ENCODE measurements around the gene SLC6A18. TPM values are rescaled to one million over a fixed set of nuclear protein-coding genes. Genes with fewer than 3 reads are reported as not detected.
"Not testable (repeated sequence)": the region's sequence is repeated elsewhere in the genome, so short reads cannot be mapped to it uniquely, and the experiment has no call there.

Gene SLC6A18
- total RNA-seq, 2 experiments from 2014 or later, result not detected

DNA sequence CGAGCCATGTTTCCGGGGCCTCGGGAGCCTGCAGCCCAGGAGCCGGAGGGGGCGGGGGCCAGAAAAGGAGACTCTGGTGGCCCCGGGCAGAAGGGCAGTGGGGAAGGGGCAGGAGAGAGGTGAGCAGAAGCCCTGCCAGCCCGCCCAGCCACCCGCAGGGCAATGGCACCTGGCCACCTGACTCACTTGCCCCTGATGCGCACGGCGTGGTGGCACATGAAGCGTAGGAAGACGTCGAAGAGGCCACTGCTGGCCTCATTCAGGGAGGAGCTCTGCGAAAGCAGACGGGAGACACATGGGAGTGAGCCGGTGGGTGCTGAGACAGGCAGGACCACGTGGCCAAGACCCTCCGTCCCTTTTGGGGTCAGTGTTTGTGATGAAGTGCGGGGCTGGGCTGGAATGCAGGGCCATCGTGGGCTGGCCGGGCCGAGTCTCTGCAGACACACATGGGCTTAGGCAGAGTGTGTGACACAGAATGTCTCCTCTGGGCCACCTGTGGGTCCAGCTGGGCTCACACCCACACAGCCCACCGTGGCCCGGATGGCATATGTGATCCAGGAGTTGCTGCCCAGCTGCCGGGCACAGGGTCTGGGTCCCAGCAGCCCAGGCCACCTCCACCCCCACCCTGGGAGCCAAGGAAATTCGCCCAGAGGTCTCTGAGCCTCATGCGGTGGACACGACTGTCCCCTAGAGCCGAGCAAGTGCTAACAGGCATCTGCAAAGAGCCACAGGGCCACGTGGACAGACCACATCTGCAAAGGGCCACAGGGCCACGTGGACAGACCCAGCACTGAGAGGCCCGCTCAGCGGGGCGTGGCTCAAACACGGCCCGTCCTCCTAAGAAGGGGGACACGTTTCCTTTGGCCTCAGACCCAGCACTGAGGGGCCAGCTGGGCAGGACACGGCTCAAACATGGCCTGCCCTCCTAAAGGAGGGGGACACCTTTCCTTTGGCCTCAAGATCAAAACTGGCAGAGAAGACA, 46.0 kb downstream of the SLC6A18 start:
- POLR2A ChIA-PET, result no interaction called here
- Mint-ChIP-seq H3K36me3 (ENCODE audit: low read depth) (peaks cover 17% of the 10 kb centered on the region), H3K27me3 (no peaks in the 10 kb centered on the region), H3K4me3 (no peak overlapping the region), H3K9me3 (ENCODE audit: low read depth) (no peaks in the 10 kb centered on the region), H3K4me1 (peaks cover 11% of the 10 kb centered on the region), H3K27ac (no peak overlapping the region)
- ATAC-seq, result no peak
- intact Hi-C loops (cut with DNase I, micrococcal nuclease), result no loop called here
- CTCF ChIA-PET, result no interaction called here
- DNase-seq, result no peak

DNA sequence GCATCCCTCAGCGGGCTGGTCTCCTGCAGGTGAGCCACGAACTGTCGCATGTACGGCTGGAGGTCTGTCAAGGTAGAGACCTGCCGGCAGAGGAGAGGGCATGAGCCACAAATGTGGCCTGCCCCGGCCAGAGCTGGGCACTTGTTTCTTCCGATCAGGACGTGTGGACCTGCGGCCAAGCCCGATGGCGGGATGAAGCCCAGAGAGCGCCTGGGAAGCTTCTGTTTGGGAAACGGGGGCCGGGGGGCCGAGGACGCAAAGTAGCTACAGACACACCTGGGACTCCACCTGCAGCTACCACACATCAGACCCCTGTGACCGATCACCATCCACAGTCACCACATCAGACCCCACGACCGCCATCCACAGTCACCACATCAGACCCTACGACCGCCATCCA, 47.0 kb downstream of the SLC6A18 start:
- intact Hi-C loops (cut with DNase I, micrococcal nuclease), result no loop called here
- no peak for ATAC-seq
- Mint-ChIP-seq H3K27me3 (no peaks in the 10 kb centered on the region), H3K36me3 (ENCODE audit: low read depth) (peaks cover 16% of the 10 kb centered on the region), H3K27ac (no peak overlapping the region), H3K4me3 (no peak overlapping the region), H3K9me3 (ENCODE audit: low read depth) (no peaks in the 10 kb centered on the region), H3K4me1 (peaks cover 11% of the 10 kb centered on the region)
- ChIA-PET POLR2A (no interaction called here), CTCF (no interaction called here)
- DNase-seq, result no peak

DNA sequence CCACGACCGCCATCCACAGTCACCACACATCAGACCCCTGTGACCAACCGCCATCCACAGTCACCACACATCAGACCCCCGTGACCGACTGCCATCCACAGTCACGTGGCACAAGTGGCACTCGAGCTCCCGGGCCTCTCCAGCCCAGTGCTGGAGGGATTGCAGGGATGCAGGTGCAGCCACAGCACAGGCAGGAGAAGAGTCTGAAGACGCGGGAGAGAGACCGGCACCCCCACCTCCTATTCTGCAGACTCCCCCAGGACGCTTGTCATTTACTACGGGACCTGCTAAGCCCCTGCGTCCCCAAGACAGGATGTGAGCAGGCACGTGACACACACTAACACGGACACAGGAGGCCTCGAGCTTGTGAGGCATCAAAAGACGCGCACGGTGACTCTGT, 48.6 kb downstream of the SLC6A18 start:
- POLR2A ChIA-PET, result no interaction called here
- ATAC-seq (no peak), DNase-seq (no peak)
- CTCF ChIA-PET, result no interaction called here
- Mint-ChIP-seq H3K36me3 (ENCODE audit: low read depth) (peaks cover 15% of the 10 kb centered on the region), H3K9me3 (ENCODE audit: low read depth) (no peaks in the 10 kb centered on the region), H3K4me3 (no peak overlapping the region), H3K4me1 (peaks cover 5% of the 10 kb centered on the region), H3K27me3 (no peaks in the 10 kb centered on the region), H3K27ac (no peak overlapping the region)
- intact Hi-C loops (cut with DNase I, micrococcal nuclease), result no loop called here

DNA sequence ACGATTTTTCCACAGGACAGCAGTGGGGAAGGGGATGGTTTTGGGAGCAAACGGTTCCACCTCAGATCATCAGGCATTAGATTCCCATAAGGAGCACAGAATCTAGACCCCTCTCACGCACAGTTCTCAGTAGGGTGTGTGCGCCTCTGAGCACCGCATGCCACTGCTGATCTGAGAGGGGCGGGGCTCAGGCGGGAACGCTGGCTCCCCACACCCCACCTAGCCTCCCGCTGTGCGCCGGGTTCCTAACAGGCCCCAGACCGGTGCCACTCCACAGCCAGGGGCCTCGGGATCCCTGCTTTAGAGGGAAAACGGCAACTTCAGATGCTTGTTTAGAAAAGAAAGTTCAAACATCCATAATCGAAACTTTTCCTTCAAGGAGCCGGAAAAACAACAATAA, 49.3 kb downstream of the SLC6A18 start:
- POLR2A ChIA-PET, result no interaction called here
- DNase-seq, result no peak
- no peaks in the 10 kb centered on the region for H3K9me3 Mint-ChIP-seq (ENCODE audit: low read depth)
- H3K27me3 Mint-ChIP-seq, result no peaks in the 10 kb centered on the region
- peaks cover 16% of the 10 kb centered on the region for H3K36me3 Mint-ChIP-seq (ENCODE audit: low read depth)
- H3K27ac Mint-ChIP-seq, result no peak overlapping the region
- intact Hi-C loops (cut with DNase I, micrococcal nuclease), result no loop called here
- CTCF ChIA-PET, result no interaction called here
- no peak overlapping the region for H3K4me3 Mint-ChIP-seq
- no peak for ATAC-seq
- no peaks in the 10 kb centered on the region for H3K4me1 Mint-ChIP-seq

DNA sequence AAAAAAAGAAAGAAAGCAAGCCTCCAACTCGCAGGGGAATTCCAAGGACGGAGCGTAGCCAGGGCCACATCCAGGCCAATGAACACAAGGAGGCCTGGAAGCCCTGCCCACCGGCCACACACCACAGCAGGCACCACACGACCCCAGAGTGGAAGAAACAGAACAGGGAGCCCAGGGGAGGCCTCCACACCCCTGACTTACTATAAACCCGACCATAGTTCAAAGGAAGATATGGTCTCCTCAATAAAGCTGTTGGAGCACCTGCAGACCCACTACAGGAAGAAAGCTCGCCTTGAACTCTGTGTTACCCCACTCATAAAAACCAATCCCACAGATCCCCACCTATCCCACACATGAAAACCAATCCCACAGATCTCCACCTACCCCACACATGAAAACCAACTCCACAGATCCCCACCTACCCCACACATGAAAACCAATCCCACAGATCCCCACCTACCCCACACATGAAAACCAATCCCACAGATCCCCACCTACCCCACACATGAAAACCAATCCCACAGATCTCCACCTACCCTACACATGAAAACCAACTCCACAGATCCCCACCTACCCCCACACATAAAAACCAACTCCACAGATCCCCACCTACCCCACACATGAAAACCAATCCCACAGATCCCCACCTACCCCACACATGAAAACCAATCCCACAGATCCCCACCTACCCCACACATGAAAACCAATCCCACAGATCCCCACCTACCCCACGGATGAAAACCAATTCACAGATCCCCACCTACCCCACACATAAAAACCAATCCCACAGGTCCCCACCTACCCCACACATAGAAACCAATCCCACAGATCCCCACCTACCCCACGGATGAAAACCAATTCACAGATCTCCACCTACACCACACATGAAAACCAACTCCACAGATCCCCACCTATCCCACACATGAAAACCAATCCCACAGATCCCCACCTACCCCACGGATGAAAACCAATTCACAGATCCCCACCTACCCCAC, 50.5 kb downstream of the SLC6A18 start:
- POLR2A ChIA-PET; DNase-seq; intact Hi-C loops (cut with DNase I, micrococcal nuclease); ATAC-seq; H3K27ac Mint-ChIP-seq; H3K4me1 Mint-ChIP-seq; H3K4me3 Mint-ChIP-seq; H3K9me3 Mint-ChIP-seq (ENCODE audit: low read depth); CTCF ChIA-PET; H3K27me3 Mint-ChIP-seq: not testable (repeated sequence)
- H3K36me3 Mint-ChIP-seq (ENCODE audit: low read depth), result peaks cover 12% of the 10 kb centered on the region

DNA sequence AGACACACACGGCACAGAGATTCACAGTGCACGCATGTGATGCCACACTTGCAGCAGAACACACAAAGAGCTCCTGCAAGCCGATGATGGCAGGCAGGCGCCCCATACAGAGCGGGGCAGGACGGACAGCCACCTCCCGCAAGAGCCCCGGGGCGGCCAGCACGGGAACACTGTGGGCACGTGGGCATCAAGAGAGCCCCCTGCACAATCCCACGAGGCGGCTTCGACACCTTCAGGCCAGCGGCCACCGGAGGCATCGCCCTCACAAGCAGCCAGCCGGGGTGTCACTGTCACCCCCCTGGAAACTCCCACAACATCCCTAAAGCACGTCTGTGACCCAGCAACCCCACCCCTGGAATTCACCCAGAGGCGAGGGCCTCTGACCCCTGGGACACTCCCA, 51.7 kb downstream of the SLC6A18 start:
- no peaks in the 10 kb centered on the region for H3K27me3 Mint-ChIP-seq
- no peak for ATAC-seq
- POLR2A ChIA-PET, result no interaction called here
- no peak overlapping the region for H3K4me3 Mint-ChIP-seq
- no peak overlapping the region for H3K27ac Mint-ChIP-seq
- no peaks in the 10 kb centered on the region for H3K4me1 Mint-ChIP-seq
- peaks cover 12% of the 10 kb centered on the region for H3K36me3 Mint-ChIP-seq (ENCODE audit: low read depth)
- DNase-seq, result no peak
- CTCF ChIA-PET, result no interaction called here
- intact Hi-C loops (cut with DNase I, micrococcal nuclease), result no loop called here
- H3K9me3 Mint-ChIP-seq (ENCODE audit: low read depth), result no peaks in the 10 kb centered on the region

DNA sequence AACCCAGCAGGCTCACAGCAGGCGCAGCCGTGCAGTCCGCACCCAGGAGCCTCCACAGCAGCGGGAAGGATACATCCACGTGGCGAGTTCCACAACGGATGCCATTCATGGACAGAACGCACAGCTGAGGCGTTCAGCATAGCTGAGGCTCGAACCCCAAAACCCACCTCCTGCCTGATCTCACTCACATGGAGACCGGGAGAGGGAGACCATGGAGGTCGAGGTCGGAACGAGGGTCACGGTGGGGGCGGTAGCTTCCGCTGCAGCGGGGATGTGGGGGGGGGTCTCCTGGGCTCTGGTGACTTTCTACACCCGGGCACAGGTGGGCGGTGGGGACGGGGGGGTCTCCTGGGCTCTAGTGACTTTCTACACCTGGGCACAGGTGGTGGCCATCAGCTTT, 52.1 kb downstream of the SLC6A18 start:
- intact Hi-C loops (cut with DNase I, micrococcal nuclease), result no loop called here
- DNase-seq (no peak), ATAC-seq (no peak)
- ChIA-PET POLR2A (no interaction called here), CTCF (no interaction called here)
- H3K9me3 Mint-ChIP-seq (ENCODE audit: low read depth), result no peaks in the 10 kb centered on the region
- no peaks in the 10 kb centered on the region for H3K27me3 Mint-ChIP-seq
- H3K4me3 Mint-ChIP-seq, result no peak overlapping the region
- no peak overlapping the region for H3K27ac Mint-ChIP-seq
- no peaks in the 10 kb centered on the region for H3K4me1 Mint-ChIP-seq
- H3K36me3 Mint-ChIP-seq (ENCODE audit: low read depth), result peaks cover 12% of the 10 kb centered on the region

DNA sequence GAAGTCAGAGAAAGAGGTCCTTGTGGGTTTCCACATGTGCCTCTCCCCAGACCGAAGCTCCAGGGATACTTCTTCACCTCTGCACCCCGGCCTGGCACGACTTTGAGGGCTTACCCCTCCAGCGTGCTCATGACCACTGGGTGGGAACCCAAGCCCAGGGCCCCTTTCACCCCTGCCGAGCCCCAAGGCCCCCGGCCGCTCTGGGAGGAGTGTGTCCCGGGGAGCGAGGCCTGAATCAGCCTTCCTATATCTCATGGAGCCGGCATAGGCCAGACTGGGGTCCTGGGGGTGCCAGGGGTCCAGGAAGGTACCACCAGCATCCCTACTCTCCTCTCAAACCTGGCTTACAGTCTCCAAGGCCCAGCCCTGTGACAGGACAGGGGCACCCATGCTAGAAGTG, 52.6 kb downstream of the SLC6A18 start:
- POLR2A ChIA-PET, result no interaction called here
- intact Hi-C loops (cut with DNase I, micrococcal nuclease), result no loop called here
- H3K4me3 Mint-ChIP-seq, result no peak overlapping the region
- H3K36me3 Mint-ChIP-seq (ENCODE audit: low read depth), result peaks cover 12% of the 10 kb centered on the region
- H3K4me1 Mint-ChIP-seq, result no peaks in the 10 kb centered on the region
- CTCF ChIA-PET, result no interaction called here
- no peaks in the 10 kb centered on the region for H3K27me3 Mint-ChIP-seq
- H3K9me3 Mint-ChIP-seq (ENCODE audit: low read depth), result no peaks in the 10 kb centered on the region
- ATAC-seq (no peak), DNase-seq (no peak)
- H3K27ac Mint-ChIP-seq, result no peak overlapping the region

DNA sequence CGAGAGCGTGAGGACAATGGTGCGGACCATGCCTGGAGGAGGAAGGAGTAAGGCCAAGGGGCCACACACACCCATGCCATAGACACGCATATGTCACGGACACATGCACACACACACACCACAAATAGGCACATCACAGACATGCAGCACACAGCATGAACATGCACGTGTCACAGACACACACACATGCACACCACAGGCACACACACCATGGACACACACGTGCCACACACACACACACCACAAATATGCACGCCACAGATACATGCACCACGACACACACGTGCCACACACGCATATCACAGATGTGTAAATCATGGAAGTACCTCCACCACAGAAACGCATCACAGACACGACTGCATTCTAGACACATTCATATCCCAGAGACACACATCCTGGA, 53.0 kb downstream of the SLC6A18 start:
- Mint-ChIP-seq H3K4me3 (no peak overlapping the region), H3K4me1 (no peaks in the 10 kb centered on the region), H3K36me3 (ENCODE audit: low read depth) (peaks cover 12% of the 10 kb centered on the region), H3K9me3 (ENCODE audit: low read depth) (no peaks in the 10 kb centered on the region), H3K27me3 (no peaks in the 10 kb centered on the region), H3K27ac (no peak overlapping the region)
- intact Hi-C loops (cut with DNase I, micrococcal nuclease), result no loop called here
- ATAC-seq (no peak), DNase-seq (no peak)
- CTCF ChIA-PET, result no interaction called here
- POLR2A ChIA-PET, result no interaction called here

DNA sequence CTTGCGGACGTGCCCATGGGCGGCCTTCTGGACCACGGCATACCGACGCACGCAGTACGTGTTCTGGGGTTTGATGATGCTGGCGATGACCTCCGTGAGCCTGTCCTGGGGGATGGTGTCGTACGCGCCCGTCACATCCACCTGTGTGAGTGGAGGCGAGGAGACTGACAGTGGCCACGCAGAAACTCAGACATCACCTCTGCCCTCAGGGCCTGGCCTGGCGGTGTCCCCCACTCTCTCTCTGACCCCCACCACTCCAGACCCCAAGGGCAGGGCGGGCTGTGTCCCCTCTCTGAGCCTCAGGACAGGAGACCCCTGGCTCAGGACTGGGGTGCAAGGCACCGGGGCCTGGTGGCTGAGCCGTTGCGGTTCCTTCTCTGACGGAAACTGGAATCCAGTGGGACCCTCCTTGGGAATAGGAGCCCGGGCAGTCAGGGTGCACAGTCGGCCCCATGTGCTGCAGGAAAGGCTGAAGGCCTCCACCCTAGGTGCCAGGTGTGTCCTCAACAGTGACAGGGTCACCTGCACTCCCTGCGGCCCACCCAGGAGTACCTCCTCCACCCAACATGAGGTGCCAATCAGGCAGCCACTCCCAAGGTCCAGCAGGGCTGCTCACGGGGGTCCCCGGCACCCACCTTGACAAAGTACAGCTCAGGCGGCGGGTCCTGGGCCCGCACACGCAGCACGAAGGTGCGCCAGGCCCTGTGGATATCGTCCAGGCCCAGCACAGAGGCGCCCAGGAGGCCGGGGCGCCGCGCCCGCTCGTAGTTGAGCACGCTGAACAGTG, 53.7 kb downstream of the SLC6A18 start:
- ATAC-seq (no peak), DNase-seq (no peak)
- Mint-ChIP-seq H3K36me3 (ENCODE audit: low read depth) (peaks cover 12% of the 10 kb centered on the region), H3K4me1 (no peaks in the 10 kb centered on the region), H3K27ac (no peak overlapping the region), H3K27me3 (no peaks in the 10 kb centered on the region), H3K9me3 (ENCODE audit: low read depth) (no peaks in the 10 kb centered on the region), H3K4me3 (no peak overlapping the region)
- intact Hi-C loops (cut with DNase I, micrococcal nuclease), result no loop called here
- CTCF ChIA-PET, result no interaction called here
- POLR2A ChIA-PET, result no interaction called here

DNA sequence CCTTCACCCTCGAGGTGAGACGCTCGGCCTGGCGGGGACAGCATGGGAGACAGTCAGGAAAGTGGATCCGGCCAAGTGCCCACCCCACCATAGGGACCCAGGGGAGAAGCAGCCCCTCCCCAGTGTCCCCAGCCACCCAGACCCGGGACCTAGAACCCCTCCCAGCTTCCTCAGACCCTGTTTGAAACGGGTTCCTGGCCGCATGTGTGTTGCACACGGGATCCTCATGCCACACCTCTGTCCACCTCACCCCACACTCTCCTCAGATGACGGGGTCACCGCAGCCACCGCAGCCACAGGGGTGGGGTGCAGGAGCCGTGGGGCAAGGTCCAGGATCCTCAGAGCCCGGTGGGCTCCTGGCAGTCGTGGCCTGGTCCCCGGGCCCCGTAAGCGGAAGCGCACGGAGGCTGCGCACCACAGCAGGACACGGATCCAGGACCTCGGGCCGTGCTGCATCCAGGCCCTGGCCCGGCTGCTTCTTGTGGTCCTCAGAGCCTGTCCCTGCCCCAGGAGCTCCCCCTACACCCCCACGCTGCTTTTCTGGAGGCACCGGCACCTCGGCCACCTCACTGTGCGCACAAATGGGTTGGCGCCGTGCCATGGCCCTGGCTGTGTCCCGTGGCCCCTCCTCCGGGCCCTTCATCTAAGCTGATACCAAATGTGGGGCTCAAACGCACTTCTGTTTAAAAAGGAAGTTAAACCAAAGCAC, 54.4 kb downstream of the SLC6A18 start:
- ChIA-PET CTCF (no interaction called here), POLR2A (no interaction called here)
- no peaks in the 10 kb centered on the region for H3K9me3 Mint-ChIP-seq (ENCODE audit: low read depth)
- ATAC-seq, result no peak
- H3K4me1 Mint-ChIP-seq, result no peaks in the 10 kb centered on the region
- no peak overlapping the region for H3K27ac Mint-ChIP-seq
- no peaks in the 10 kb centered on the region for H3K27me3 Mint-ChIP-seq
- DNase-seq, result peak; percentile 2
- H3K36me3 Mint-ChIP-seq (ENCODE audit: low read depth), result peaks cover 12% of the 10 kb centered on the region
- intact Hi-C loops (cut with DNase I, micrococcal nuclease), result no loop called here
- H3K4me3 Mint-ChIP-seq, result no peak overlapping the region
